Adrenal gland (tissue), 5 donors: ENCODE data around the gene SLC9A9.

Experiments used
- POLR2A ChIP-seq, 2 donors: fragments of 450-650 bp; IDR thresholded peaks; one replicate each; pipeline ENCODE4 v1.6.1; 2017; ENCODE audit warnings: antibody characterized with exemption in 2 of 2, mild to moderate bottlenecking in 2 of 2, moderate library complexity in 1 of 2
- TF ChIP-seq, protein P1 (sequence below), 6 experiments: fragments of 450-650 bp in 4 of 6; fragments of 200-600 bp in 2 of 6; sonication (generic) in 1 of 6; IDR thresholded peaks; 1 replicate in 5 of 6; 2 replicates in 1 of 6; pipeline versions ENCODE4 v1.5.1 to v1.8.0; 2016 to 2021; ENCODE audit warnings: antibody characterized with exemption in 6 of 6, mild to moderate bottlenecking in 2 of 6, moderate library complexity in 1 of 6
- donor health status: DM: no; HTN: no; CAD: no.

DNA sequence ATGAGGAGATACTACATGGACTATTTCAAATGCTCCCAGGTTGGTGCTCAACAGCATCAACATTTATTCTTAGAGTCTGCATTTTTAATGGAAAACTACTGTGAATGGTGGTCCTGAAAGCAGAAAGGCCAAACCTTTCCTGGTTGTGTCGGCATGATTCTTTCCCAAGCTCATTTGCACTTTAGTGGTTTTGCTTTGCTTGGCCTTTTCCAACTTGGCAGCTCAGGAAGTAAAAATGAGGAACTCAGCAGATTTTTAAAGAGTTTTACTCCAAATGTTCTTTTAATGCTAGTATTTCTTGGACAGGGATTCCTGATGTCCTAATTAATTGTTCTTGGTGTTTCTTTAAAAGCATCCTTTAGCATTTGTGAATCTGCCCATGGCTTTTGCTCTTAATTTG, 197.4 kb downstream of the SLC9A9 start:
- TF ChIP-seq, protein P1, sequence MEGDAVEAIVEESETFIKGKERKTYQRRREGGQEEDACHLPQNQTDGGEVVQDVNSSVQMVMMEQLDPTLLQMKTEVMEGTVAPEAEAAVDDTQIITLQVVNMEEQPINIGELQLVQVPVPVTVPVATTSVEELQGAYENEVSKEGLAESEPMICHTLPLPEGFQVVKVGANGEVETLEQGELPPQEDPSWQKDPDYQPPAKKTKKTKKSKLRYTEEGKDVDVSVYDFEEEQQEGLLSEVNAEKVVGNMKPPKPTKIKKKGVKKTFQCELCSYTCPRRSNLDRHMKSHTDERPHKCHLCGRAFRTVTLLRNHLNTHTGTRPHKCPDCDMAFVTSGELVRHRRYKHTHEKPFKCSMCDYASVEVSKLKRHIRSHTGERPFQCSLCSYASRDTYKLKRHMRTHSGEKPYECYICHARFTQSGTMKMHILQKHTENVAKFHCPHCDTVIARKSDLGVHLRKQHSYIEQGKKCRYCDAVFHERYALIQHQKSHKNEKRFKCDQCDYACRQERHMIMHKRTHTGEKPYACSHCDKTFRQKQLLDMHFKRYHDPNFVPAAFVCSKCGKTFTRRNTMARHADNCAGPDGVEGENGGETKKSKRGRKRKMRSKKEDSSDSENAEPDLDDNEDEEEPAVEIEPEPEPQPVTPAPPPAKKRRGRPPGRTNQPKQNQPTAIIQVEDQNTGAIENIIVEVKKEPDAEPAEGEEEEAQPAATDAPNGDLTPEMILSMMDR (IDR thresholded peaks at IDR 0.05) = no peak
- TF ChIP-seq POLR2A (IDR thresholded peaks at IDR 0.05) = no peak
